Hepatocyte (in vitro differentiated cells): ENCODE results near the gene CHCT1. TPM values are rescaled to one million over a fixed set of nuclear protein-coding genes. Genes with fewer than 3 reads are reported as not detected.

Experiments
- DNase-seq: peaks from one replicate; pipeline ENCODE4 v3.0.0-alpha.2; 2016; ENCODE audit warnings: low spot score
- H2AFZ ChIP-seq: fragments of 200-600 bp; sonication (generic); 2 replicates; pipeline ENCODE4 v1.6.0; 2016; ENCODE audit warnings: antibody characterized with exemption, mild to moderate bottlenecking
- H3K27ac ChIP-seq: fragments of 200-600 bp; sonication (generic); 2 replicates; pipeline ENCODE4 v1.5.1; 2016; ENCODE audit warnings: mild to moderate bottlenecking
- H3K27me3 ChIP-seq: fragments of 200-600 bp; sonication (generic); 2 replicates; pipeline ENCODE4 v1.6.1; 2016
- H3K36me3 ChIP-seq: fragments of 200-600 bp; sonication (generic); replicated peaks from 2 replicates; pipeline ENCODE4 v1.5.1; 2016; ENCODE audit warnings: low read depth; ENCODE audit not compliant: insufficient read depth
- H3K4me1 ChIP-seq: fragments of 200-600 bp; sonication (generic); 2 replicates; pipeline ENCODE4 v1.5.1; 2016; ENCODE audit warnings: mild to moderate bottlenecking, moderate library complexity; ENCODE audit not compliant: insufficient read depth
- H3K4me2 ChIP-seq: fragments of 200-600 bp; sonication (generic); 2 replicates; pipeline ENCODE4 v1.6.0; 2016
- H3K4me3 ChIP-seq: fragments of 200-600 bp; sonication (generic); 2 replicates; pipeline ENCODE4 v1.5.1; 2016; ENCODE audit warnings: mild to moderate bottlenecking
- H3K79me2 ChIP-seq: fragments of 200-600 bp; sonication (generic); 2 replicates; pipeline ENCODE4 v1.6.0; 2017; ENCODE audit warnings: mild to moderate bottlenecking
- H3K9me2 ChIP-seq: fragments of 200-600 bp; sonication (generic); replicated peaks from 2 replicates; pipeline ENCODE4 v1.6.0; 2017; ENCODE audit warnings: mild to moderate bottlenecking; ENCODE audit not compliant: insufficient read depth
- H3K9me3 ChIP-seq: fragments of 200-600 bp; sonication (generic); 2 replicates; pipeline ENCODE4 v1.5.1; 2016; ENCODE audit warnings: low read depth, mild to moderate bottlenecking
- H4K20me1 ChIP-seq: fragments of 200-600 bp; sonication (generic); 2 replicates; pipeline ENCODE4 v1.6.0; 2016; ENCODE audit warnings: mild to moderate bottlenecking; ENCODE audit not compliant: insufficient read depth, poor library complexity, severe bottlenecking
- CTCF ChIP-seq: fragments of 200-600 bp; sonication (generic); IDR thresholded peaks from 2 replicates; pipeline ENCODE4 v1.5.1; 2016; ENCODE audit warnings: antibody characterized with exemption, mild to moderate bottlenecking; ENCODE audit not compliant: poor library complexity
- EZH2 ChIP-seq: fragments of 200-600 bp; sonication (generic); IDR thresholded peaks from 2 replicates; pipeline ENCODE4 v1.6.1; 2016; ENCODE audit warnings: antibody characterized with exemption, mild to moderate bottlenecking, borderline replicate concordance
- EZH2phosphoT487 ChIP-seq: fragments of 200-600 bp; sonication (generic); IDR thresholded peaks from one replicate; pipeline ENCODE4 v1.6.1; 2018; ENCODE audit warnings: antibody characterized with exemption, mild to moderate bottlenecking, low read depth, moderate library complexity; ENCODE audit not compliant: unreplicated experiment, severe bottlenecking
- WGBS: methylation state at CpG from one replicate; pipeline ENCODE4 v1.1.6; 2016; ENCODE audit warnings: low lambda C conversion rate; ENCODE audit errors: missing lambda C conversion rate; 5-methylcytosine and 5-hydroxymethylcytosine counted together
- polyA plus RNA-seq: library from polyadenylated mRNA; unstranded; fragments of >200 nt; fragmentation: Nextera tagmentation; extraction: Ambion mirVana; gene quantifications from 2 replicates; pipeline ENCODE4 v1.2.1, GENCODE V29; 2016
- total RNA-seq: library from RNA; depleted of rRNA; stranded (reverse); fragments of >200 nt; gene quantifications from 2 replicates; pipeline ENCODE4 v1.2.3, GENCODE V29; 2014

Gene CHCT1
- total and polyA plus RNA-seq, 2 experiments from 2014 or later, result not detected

DNA sequence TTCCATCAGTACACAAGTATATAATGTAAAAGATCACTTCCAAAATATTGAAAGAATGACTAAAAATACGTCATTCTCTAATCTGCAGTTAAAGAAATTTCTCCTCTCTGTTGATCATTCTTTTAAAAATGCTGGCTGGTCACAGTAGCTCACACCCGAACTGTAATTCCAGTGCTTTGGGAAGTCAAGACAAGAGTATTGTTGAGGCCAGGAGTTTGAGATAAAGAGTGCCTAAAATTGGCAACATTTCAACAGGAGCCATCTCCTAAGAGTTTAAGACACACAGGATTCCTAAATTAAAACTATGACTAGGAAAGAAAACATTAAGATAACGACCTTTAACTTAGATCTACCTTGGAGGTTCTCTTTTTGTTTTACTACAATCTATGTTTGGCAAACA is 25.9 kb upstream of the CHCT1 start:
- 63% methylated on average over 3 of the region's 3 CpGs for WGBS
- Histone ChIP-seq H3K4me3 (no peak overlapping the region), H3K79me2 (no peaks in the 10 kb centered on the region), H3K4me2 (no peak overlapping the region), H3K9me3 (no peaks in the 10 kb centered on the region), H4K20me1 (no peaks in the 10 kb centered on the region), H3K4me1 (no peaks in the 10 kb centered on the region), H3K27me3 (no peaks in the 10 kb centered on the region), H3K36me3 (no peaks in the 10 kb centered on the region), H3K9me2 (no peaks in the 10 kb centered on the region), H3K27ac (no peak overlapping the region), H2AFZ (no peak overlapping the region)
- DNase-seq, result no peak
- no peak for TF ChIP-seq CTCF
- no peak for TF ChIP-seq EZH2phosphoT487
- TF ChIP-seq EZH2, result no peak

GRCh38 chr17:60398227-60398959 is 23.9 kb upstream of the CHCT1 start:
- no peaks in the 10 kb centered on the region for H4K20me1 ChIP-seq
- H3K4me3 ChIP-seq, result no peak overlapping the region
- H3K36me3 ChIP-seq, result no peaks in the 10 kb centered on the region
- no peaks in the 10 kb centered on the region for H3K4me1 ChIP-seq
- H3K27me3 ChIP-seq, result no peaks in the 10 kb centered on the region
- H3K79me2 ChIP-seq, result no peaks in the 10 kb centered on the region
- H3K9me2 ChIP-seq, result no peaks in the 10 kb centered on the region
- no peak for TF ChIP-seq CTCF
- no peak for TF ChIP-seq EZH2phosphoT487
- no peak for TF ChIP-seq EZH2
- no peak overlapping the region for H3K4me2 ChIP-seq
- no peak for DNase-seq
- no peak overlapping the region for H2AFZ ChIP-seq
- H3K27ac ChIP-seq, result no peak overlapping the region
- H3K9me3 ChIP-seq, result no peaks in the 10 kb centered on the region
- WGBS, result 90% methylated on average over 3 of the region's 3 CpGs

GRCh38 chr17:60401819-60402218 is 20.5 kb upstream of the CHCT1 start:
- H3K4me3 ChIP-seq, result no peak overlapping the region
- no peaks in the 10 kb centered on the region for H3K27me3 ChIP-seq
- no peak overlapping the region for H2AFZ ChIP-seq
- no peak for TF ChIP-seq EZH2phosphoT487
- TF ChIP-seq CTCF, result no peak
- no peak overlapping the region for H3K27ac ChIP-seq
- no peaks in the 10 kb centered on the region for H4K20me1 ChIP-seq
- H3K4me2 ChIP-seq, result no peak overlapping the region
- H3K4me1 ChIP-seq, result no peaks in the 10 kb centered on the region
- no peaks in the 10 kb centered on the region for H3K9me3 ChIP-seq
- H3K79me2 ChIP-seq, result no peaks in the 10 kb centered on the region
- no peak for DNase-seq
- no peaks in the 10 kb centered on the region for H3K9me2 ChIP-seq
- H3K36me3 ChIP-seq, result no peaks in the 10 kb centered on the region

- Histone ChIP-seq H3K4me3 (no peak overlapping the region), H2AFZ (no peak overlapping the region), H3K36me3 (no peaks in the 10 kb centered on the region), H3K27me3 (no peaks in the 10 kb centered on the region), H3K79me2 (no peaks in the 10 kb centered on the region), H3K9me3 (no peaks in the 10 kb centered on the region), H3K4me1 (no peaks in the 10 kb centered on the region), H3K27ac (no peak overlapping the region), H4K20me1 (no peaks in the 10 kb centered on the region), H3K9me2 (no peaks in the 10 kb centered on the region), H3K4me2 (no peak overlapping the region)
- no peak for TF ChIP-seq EZH2
- no peak for TF ChIP-seq CTCF
- no peak for TF ChIP-seq EZH2phosphoT487
- WGBS, result 85% methylated on average over 3 of the region's 3 CpGs
- no peak for DNase-seq
Observed at GRCh38 chr17:60403523-60403810, 18.8 kb upstream of the CHCT1 start.
